HG03103 (cell line): ENCODE results near the gene CS.

Experiments
- ATAC-seq: cut with Tn5 transposase; IDR thresholded peaks from one replicate; pipeline ENCODE4 v1.9.1; 2021; ENCODE audit warnings: low read depth; ENCODE audit not compliant: unreplicated experiment

The CS gene

GRCh38 chr12:56253091-56253490 lies 47.0 kb downstream of the CS start:
- ATAC-seq: no peak

GRCh38 chr12:56252649-56253048 lies 47.5 kb downstream of the CS start:
- no peak for ATAC-seq

- ATAC-seq: no peak
These were observed 51.4 kb downstream of the CS start for GRCh38 chr12:56248711-56249110.

- ATAC-seq: no peak
These were observed 52.2 kb downstream of the CS start for GRCh38 chr12:56247923-56248322.

- ATAC-seq: no peak
These were observed 55.6 kb downstream of the CS start for GRCh38 chr12:56244494-56244893.

- ATAC-seq: no peak
These were observed 56.4 kb downstream of the CS start for GRCh38 chr12:56243731-56244181.

GRCh38 chr12:56242986-56243385 lies 57.1 kb downstream of the CS start:
- no peak for ATAC-seq

GRCh38 chr12:56241424-56242303 lies 58.5 kb downstream of the CS start:
- no peak for ATAC-seq

- ATAC-seq: no peak
These were observed 62.6 kb downstream of the CS start for GRCh38 chr12:56237552-56237951.

GRCh38 chr12:56236985-56237384 lies 63.1 kb downstream of the CS start:
- no peak for ATAC-seq

GRCh38 chr12:56236091-56236490 lies 64.0 kb downstream of the CS start:
- ATAC-seq: no peak

GRCh38 chr12:56234746-56235436 lies 65.2 kb downstream of the CS start:
- no peak for ATAC-seq

- ATAC-seq: no peak
These were observed 68.9 kb downstream of the CS start for GRCh38 chr12:56231184-56231582.

- ATAC-seq: no peak
These were observed 69.5 kb downstream of the CS start for GRCh38 chr12:56230432-56231183.

GRCh38 chr12:56229916-56230431 lies 70.2 kb downstream of the CS start, which contains the start of gene SLC39A5:
Gene SLC39A5, plus strand, starts transcription at chr12:56230051. Its CDS starts 1,224 bp downstream, at chr12:56231275.
- no peak for ATAC-seq

- ATAC-seq: no peak
These were observed 71.0 kb downstream of the CS start for GRCh38 chr12:56229082-56229481.

- no peak for ATAC-seq
These were observed 75.2 kb downstream of the CS start for GRCh38 chr12:56224954-56225353.

- peak; percentile 55 for ATAC-seq
These were observed 75.9 kb downstream of the CS start, which contains the start of gene NABP2 for GRCh38 chr12:56224102-56224701. Gene NABP2, plus strand, starts transcription at chr12:56224342. Its CDS starts 515 bp downstream, at chr12:56224857.

- ATAC-seq: no peak
These were observed 76.5 kb downstream of the CS start for GRCh38 chr12:56223571-56224101.

- no peak for ATAC-seq
These were observed 77.6 kb downstream of the CS start for GRCh38 chr12:56222531-56222895.
